Activated T-helper 1 cell treated with anti-CD3 and anti-CD28 coated beads, Interleukin-2, amount 50 U/mL, for 16 hours (primary cell): ENCODE measurements around the gene ACSL1.
"Not testable (repeated sequence)": the region's sequence is repeated elsewhere in the genome, so short reads cannot be mapped to it uniquely, and the experiment has no call there.

Experiments used
- DNase-seq, 2 donors: peaks; one replicate each; pipeline ENCODE4 v3.0.0-alpha.2; 2020; ENCODE audit warnings: low read depth in 1 of 2, low spot score in 1 of 2

Gene ACSL1

DNA sequence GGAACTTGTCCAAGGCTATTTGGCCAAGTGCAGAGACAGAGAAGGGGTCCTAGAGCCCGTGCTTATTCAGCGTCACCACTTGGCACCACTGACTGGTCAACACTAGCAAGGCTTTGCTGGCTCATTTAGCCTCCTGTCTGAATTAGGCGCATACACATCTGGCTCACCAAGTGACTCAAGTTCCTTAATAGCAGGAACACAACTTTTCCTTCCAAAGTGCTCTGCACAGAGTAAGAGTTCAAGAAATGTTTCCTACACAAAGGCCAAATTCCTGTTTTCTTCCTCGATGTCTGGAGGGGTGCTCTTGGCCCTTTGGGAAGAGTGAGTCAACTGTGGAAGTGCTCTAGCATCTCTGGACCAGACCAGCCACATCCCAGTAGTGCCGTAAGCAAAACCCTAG lies 65.1 kb downstream of the ACSL1 start:
- no peak for DNase-seq

- DNase-seq: no peak
These were observed 68.0 kb downstream of the ACSL1 start for GRCh38 chr4:184757810-184758209.

GRCh38 chr4:184756399-184756798 lies 69.4 kb downstream of the ACSL1 start:
- no peak for DNase-seq

- no peak for DNase-seq
These were observed 70.5 kb downstream of the ACSL1 start for GRCh38 chr4:184755278-184755677.

- DNase-seq: no peak
These were observed 73.1 kb downstream of the ACSL1 start for GRCh38 chr4:184752496-184753275.

DNA sequence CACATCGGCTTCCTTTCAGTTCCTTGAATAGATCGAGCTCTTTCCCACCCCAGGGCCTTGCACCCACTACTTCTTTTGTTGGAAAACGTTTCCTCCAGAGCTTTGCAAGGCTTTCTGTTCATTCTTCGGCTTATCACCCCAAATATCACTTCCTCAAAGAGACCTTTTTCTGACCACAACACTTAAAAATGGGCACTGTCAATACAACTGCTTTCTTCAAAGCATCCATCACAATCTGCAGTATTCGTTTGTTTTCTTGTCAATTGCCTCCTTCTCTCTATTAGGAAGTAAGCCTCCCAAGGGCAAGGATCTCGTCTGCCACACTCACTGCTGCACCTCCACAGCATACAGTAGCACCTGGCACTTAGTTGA lies 74.2 kb downstream of the ACSL1 start:
- no peak for DNase-seq

- DNase-seq: no peak
These were observed 74.7 kb downstream of the ACSL1 start for GRCh38 chr4:184750926-184751584.

DNA sequence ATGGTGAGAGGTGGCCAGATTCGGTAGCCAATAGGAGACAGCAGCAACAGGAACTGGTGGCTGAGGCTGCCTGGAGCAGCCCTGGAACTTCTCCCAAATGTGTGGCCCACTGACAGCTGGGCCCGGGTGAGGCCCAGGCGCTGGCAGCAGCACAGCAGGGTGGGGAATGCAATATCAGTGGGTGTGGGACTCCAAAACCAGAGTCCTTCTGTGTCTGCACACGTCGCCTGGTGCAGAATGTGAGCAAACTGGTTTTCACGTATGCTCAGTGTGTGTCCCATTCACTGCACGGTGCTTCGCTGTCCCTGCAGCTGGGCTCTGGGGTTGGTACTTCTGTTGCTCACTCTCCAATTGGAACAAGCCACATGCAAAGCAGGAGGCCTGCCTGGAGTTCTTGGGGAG lies 77.5 kb downstream of the ACSL1 start:
- no peak for DNase-seq

GRCh38 chr4:184747034-184747830 lies 78.5 kb downstream of the ACSL1 start:
- DNase-seq: no peak

GRCh38 chr4:184745831-184746795 lies 79.7 kb downstream of the ACSL1 start:
- peak; percentile 28 to 38 for DNase-seq

DNA sequence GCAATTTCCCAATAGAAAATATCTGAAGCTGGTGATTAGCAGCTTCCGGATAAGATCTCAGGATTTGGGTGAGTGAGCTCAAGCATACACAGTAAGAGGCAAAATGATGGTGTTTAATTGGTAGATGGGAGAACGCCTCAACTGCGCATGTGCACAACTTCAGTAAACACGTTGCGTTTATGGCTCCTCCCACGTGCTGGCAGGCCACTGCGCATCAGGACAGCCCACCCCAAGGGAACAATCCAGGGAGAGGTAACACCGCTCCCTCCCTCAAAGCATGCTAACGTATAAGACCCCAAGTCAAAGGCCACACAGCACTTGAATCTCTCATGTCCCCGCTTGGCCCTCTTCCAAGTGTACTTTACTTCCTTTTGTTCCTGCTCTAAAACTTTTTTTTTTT lies 81.5 kb downstream of the ACSL1 start:
- no peak for DNase-seq

DNA sequence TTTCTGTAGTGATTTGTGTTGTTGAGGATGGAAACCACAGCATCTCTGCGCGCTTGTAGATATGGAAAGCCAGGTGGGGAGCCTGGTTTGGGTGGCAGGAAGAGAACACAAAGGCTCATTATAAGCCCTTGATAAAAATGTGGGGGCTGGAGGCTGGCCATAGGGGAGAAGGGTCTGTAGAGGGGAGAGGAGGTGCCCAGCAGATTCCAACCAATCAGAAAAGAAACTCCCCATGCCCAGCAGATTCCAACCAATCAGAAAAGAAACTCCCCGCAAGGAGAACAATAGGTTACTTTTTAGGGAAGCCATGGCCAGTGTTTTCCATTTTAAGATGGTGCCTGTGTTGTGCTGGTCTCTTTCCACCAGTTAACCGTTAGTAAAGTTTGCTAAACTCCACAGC lies 82.1 kb downstream of the ACSL1 start:
- no peak for DNase-seq

DNA sequence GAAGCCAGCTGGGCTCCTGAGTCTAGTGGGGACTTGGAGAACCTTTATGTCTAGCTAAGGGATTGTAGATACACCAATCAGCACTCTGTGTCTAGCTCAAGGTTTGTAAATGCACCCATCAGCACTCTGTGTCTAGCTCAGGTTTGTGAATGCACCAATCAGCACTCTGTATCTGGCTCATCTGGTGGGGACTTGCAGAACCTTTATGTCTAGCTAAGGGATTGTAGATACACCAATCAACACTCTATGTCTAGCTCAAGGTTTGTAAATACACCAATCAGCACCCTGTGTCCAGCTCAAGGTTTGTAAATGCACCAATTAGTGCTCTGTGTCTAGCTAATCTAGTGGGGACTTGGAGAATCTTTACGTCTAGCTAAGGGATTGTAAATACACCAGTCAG lies 84.1 kb downstream of the ACSL1 start:
- DNase-seq: not testable (repeated sequence)

- no peak for DNase-seq
These were observed 84.8 kb downstream of the ACSL1 start for GRCh38 chr4:184740980-184741391.

- DNase-seq: not testable (repeated sequence)
These were observed 86.2 kb downstream of the ACSL1 start for GRCh38 chr4:184739575-184739974.

DNA sequence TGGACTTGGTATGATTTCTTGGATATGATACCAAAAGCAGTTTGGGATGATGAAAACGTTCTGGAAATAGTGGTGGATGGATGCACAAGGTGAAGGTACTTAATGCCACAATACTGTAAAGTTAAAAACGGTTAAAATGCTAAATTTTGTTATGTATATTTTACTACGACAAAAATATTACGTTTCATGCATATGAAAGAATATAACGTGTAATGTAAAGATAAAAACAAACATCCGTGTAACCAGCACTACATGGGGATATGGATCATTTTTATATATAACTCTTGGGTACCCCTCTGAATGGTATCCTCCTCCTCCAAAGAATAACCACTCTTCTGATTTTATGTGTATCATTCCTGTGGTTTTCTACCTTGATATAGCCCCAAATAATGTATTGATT lies 91.0 kb downstream of the ACSL1 start:
- no peak for DNase-seq

GRCh38 chr4:184733654-184734524 lies 91.9 kb downstream of the ACSL1 start, which contains the start of gene CENPU:
CENPU (minus strand) TSS chr4:184734096; CDS start chr4:184734062, 34 bp downstream.
- DNase-seq: peak; percentile 84 to 95

GRCh38 chr4:184732126-184732525 lies 93.6 kb downstream of the ACSL1 start:
- DNase-seq: no peak

DNA sequence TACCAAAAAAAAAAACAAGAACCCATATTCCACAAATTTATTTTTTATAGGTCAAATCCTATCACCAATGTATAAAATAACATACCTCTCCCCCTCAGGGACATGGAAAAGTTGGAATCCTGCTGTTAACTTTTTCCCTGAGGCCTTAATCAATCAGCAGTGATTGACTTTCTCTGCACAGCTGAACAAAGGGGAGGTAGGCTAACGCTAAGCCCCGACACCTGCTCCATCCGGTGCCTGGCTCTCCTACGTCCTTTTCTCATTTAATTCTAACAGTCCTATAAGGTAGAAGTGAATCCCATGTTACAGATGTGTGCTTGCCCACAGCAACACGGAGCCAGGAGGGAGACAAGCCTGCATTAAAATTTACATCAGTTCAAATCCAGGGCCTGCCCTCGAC lies 94.7 kb downstream of the ACSL1 start:
- DNase-seq: no peak

GRCh38 chr4:184729946-184730345 lies 95.8 kb downstream of the ACSL1 start:
- no peak for DNase-seq
